Activated CD4-positive, alpha-beta T cell treated with anti-CD3 and anti-CD28 coated beads, Interleukin-2, amount 10 ng/mL, durations not matched to agents 24 days and 14 days (primary cell): ENCODE data around the gene RBM14. TPM values are rescaled to one million over a fixed set of nuclear protein-coding genes. Genes with fewer than 3 reads are reported as not detected.
A peak's percentile ranks its signal among the peaks of the same experiment; 100 is the strongest.
"Not testable (repeated sequence)": the region's sequence is repeated elsewhere in the genome, so short reads cannot be mapped to it uniquely, and the experiment has no call there.

Experiments
- DNase-seq: peaks from one replicate; pipeline ENCODE4 v3.0.0; 2022
- H3K27ac Mint-ChIP-seq: one replicate; pipeline ENCODE4 v1.8.0; 2022; ENCODE audit warnings: mild to moderate bottlenecking, mixed read lengths
- H3K27me3 Mint-ChIP-seq: one replicate; pipeline ENCODE4 v1.8.0; 2022; ENCODE audit warnings: mixed read lengths
- H3K36me3 Mint-ChIP-seq: one replicate; pipeline ENCODE4 v1.8.0; 2022; ENCODE audit warnings: low read depth, mild to moderate bottlenecking, mixed read lengths
- H3K4me1 Mint-ChIP-seq: one replicate; pipeline ENCODE4 v1.8.0; 2021; ENCODE audit warnings: mixed read lengths
- H3K4me3 Mint-ChIP-seq: one replicate; pipeline ENCODE4 v1.8.0; 2022; ENCODE audit warnings: mild to moderate bottlenecking, moderate library complexity, mixed read lengths
- H3K9me3 Mint-ChIP-seq: one replicate; pipeline ENCODE4 v1.8.0; 2021; ENCODE audit warnings: mixed read lengths
- intact Hi-C: fragments of 100-400 bp; cut with micrococcal nuclease; formaldehyde crosslinking; loops from one replicate; pipeline ENCODE4 v1.15.1; 2023
- total RNA-seq: library from RNA; stranded (reverse); gene quantifications from 2 replicates; pipeline ENCODE4 v1.2.3, GENCODE V29; 2022

The RBM14 gene, protein sequence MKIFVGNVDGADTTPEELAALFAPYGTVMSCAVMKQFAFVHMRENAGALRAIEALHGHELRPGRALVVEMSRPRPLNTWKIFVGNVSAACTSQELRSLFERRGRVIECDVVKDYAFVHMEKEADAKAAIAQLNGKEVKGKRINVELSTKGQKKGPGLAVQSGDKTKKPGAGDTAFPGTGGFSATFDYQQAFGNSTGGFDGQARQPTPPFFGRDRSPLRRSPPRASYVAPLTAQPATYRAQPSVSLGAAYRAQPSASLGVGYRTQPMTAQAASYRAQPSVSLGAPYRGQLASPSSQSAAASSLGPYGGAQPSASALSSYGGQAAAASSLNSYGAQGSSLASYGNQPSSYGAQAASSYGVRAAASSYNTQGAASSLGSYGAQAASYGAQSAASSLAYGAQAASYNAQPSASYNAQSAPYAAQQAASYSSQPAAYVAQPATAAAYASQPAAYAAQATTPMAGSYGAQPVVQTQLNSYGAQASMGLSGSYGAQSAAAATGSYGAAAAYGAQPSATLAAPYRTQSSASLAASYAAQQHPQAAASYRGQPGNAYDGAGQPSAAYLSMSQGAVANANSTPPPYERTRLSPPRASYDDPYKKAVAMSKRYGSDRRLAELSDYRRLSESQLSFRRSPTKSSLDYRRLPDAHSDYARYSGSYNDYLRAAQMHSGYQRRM
- total RNA-seq: 209 and 214 TPM in 2 replicates

DNA sequence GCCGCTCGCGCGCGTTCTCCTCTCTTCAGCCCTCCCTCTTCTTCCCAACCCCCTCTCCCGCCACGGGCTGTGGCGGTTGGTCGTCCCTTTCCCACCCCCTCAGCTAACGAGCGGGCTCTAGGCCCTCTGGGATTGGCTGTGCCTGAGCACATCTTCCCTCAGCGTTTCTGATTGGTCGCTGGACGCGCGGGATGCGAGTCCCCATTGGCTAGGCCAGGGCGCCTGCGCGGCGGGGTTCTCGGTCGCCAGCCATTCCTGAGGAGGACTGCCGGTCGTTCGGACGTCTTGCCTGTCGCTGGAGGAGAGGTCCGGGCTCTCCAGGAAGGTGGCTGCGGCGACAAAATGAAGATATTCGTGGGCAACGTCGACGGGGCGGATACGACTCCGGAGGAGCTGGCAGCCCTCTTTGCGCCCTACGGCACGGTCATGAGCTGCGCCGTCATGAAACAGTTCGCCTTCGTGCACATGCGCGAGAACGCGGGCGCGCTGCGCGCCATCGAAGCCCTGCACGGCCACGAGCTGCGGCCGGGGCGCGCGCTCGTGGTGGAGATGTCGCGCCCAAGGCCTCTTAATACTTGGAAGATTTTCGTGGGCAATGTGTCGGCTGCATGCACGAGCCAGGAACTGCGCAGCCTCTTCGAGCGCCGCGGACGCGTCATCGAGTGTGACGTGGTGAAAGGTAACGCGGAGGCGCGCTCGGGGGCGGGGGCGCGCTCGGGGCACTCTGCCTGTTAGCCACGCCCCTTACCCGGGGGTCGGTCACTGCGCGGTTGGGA is at the start of gene RBM14:
RBM14 (plus strand) TSS at position 252 of the 776 bp plus-strand sequence; CDS start at position 343, 91 bp downstream.
- H3K27me3 Mint-ChIP-seq: peaks cover 2% of the 10 kb centered on the region

GRCh38 chr11:66567787-66568123 is 48.7 kb upstream of the RBM14 start:
- H3K27me3 Mint-ChIP-seq: peaks cover 30% of the 10 kb centered on the region
- intact Hi-C loops: no loop called here
- no peaks in the 10 kb centered on the region for H3K36me3 Mint-ChIP-seq
- H3K4me3 Mint-ChIP-seq: peak overlapping the region; percentile 75
- peaks cover 5% of the 10 kb centered on the region for H3K4me1 Mint-ChIP-seq
- no peaks in the 10 kb centered on the region for H3K9me3 Mint-ChIP-seq
- no peak overlapping the region for H3K27ac Mint-ChIP-seq
- DNase-seq: no peak

More for the DNA sequence above, at the start of gene RBM14:
- peaks cover 50% of the 10 kb centered on the region for H3K36me3 Mint-ChIP-seq
- peak within 1 kb of the TSS; percentile 99 for H3K27ac Mint-ChIP-seq
- intact Hi-C loops: loop anchor here (1.0 to 5.0 kb wide), 5 partner anchors 22 to 149 kb away; partner anchors contain the start of genes CCDC87, CCS, PELI3 and RBM4
- H3K4me3 Mint-ChIP-seq: peak within 1 kb of the TSS; percentile 98
- H3K4me1 Mint-ChIP-seq: peaks cover 33% of the 10 kb centered on the region
- no peaks in the 10 kb centered on the region for H3K9me3 Mint-ChIP-seq
- peak; percentile 100 for DNase-seq

GRCh38 chr11:66568124-66568916 is 48.1 kb upstream of the RBM14 start, which contains the start of gene CTSF:
Gene CTSF (minus strand): TSS chr11:66568606. CDS start chr11:66568486, 120 bp downstream.
- no peak within 1 kb of the TSS for H3K27ac Mint-ChIP-seq
- peaks cover 5% of the 10 kb centered on the region for H3K4me1 Mint-ChIP-seq
- intact Hi-C loops: no loop called here
- peak; percentile 92 for DNase-seq
- H3K4me3 Mint-ChIP-seq: peak within 1 kb of the TSS; percentile 78
- H3K9me3 Mint-ChIP-seq: no peaks in the 10 kb centered on the region
- peaks cover 30% of the 10 kb centered on the region for H3K27me3 Mint-ChIP-seq
- H3K36me3 Mint-ChIP-seq: no peaks in the 10 kb centered on the region

DNA sequence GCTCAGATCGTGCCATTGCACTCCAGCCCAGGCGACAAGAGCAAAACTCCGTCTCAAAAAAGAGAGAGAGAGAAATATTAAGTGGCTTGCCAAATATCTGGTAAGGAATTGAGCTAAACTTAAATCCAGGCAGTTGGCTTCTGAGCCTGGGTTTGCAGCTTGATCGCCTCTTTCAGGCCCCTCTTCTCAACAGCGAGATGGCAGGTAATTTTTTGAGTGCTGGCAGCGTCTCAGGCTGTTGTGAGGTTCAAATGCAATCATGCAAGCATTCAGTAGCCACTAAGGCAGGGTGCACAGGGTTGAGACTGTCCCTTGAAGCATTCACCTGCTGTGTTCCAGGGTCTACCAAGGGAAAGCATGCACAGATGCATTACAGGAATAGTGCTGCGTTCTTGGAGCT is 47.4 kb upstream of the RBM14 start:
- no peak for DNase-seq
- H3K4me3 Mint-ChIP-seq: no peak overlapping the region
- H3K27me3 Mint-ChIP-seq: peaks cover 32% of the 10 kb centered on the region
- H3K9me3 Mint-ChIP-seq: no peaks in the 10 kb centered on the region
- H3K36me3 Mint-ChIP-seq: no peaks in the 10 kb centered on the region
- intact Hi-C loops: no loop called here
- no peak overlapping the region for H3K27ac Mint-ChIP-seq
- H3K4me1 Mint-ChIP-seq: peaks cover 5% of the 10 kb centered on the region

DNA sequence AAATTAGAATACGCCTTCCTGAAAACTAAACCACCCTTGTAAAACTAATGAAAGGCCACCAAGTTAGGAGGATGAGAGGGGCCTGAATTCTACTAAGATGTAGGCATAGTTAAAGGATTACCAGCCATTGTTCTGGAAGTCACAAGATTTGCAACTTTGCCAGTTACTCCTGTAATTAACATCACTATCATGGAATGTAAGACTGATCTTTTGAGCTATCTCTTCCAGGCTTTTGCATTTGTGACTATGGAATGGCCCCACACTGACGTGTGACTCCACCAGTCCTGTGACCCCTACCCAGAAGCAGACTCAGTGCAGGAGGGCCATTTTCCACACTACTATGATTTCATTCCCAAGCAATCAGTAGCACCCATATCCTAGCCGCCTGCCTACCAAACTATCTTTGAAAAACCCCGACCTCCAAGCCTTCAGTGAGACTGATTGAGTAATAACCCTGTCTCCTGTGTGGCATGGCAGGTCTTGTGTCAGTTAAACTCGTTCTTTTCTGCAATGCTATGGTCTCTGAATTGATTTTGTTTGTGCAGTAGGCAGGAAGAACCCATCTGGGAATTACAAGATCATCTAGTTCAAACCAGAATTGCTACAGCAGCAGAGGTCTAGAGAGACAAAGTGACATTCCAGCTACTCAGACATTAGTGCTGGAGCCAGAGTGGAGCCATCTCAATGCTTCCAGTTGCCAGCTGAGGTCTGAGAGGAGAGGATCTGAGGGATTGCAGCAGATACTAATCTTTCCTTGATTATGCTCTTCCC is 46.2 kb upstream of the RBM14 start:
- peaks cover 40% of the 10 kb centered on the region for H3K27me3 Mint-ChIP-seq
- no peak for DNase-seq
- H3K4me3 Mint-ChIP-seq: no peak overlapping the region
- no peaks in the 10 kb centered on the region for H3K36me3 Mint-ChIP-seq
- H3K4me1 Mint-ChIP-seq: peaks cover 5% of the 10 kb centered on the region
- H3K9me3 Mint-ChIP-seq: no peaks in the 10 kb centered on the region
- intact Hi-C loops: loop anchor here (10.0 kb wide), 1 partner anchor 265 kb away; no protein-coding TSS in a partner anchor
- no peak overlapping the region for H3K27ac Mint-ChIP-seq

- H3K9me3 Mint-ChIP-seq: no peaks in the 10 kb centered on the region
- H3K4me1 Mint-ChIP-seq: peaks cover 5% of the 10 kb centered on the region
- H3K4me3 Mint-ChIP-seq: no peak overlapping the region
- H3K27ac Mint-ChIP-seq: no peak overlapping the region
- H3K27me3 Mint-ChIP-seq: peaks cover 41% of the 10 kb centered on the region
- intact Hi-C loops: loop anchor here (10.0 kb wide), 1 partner anchor 264 kb away; no protein-coding TSS in a partner anchor
- no peak for DNase-seq
- H3K36me3 Mint-ChIP-seq: no peaks in the 10 kb centered on the region
These were observed 45.6 kb upstream of the RBM14 start for GRCh38 chr11:66570850-66571180.

DNA sequence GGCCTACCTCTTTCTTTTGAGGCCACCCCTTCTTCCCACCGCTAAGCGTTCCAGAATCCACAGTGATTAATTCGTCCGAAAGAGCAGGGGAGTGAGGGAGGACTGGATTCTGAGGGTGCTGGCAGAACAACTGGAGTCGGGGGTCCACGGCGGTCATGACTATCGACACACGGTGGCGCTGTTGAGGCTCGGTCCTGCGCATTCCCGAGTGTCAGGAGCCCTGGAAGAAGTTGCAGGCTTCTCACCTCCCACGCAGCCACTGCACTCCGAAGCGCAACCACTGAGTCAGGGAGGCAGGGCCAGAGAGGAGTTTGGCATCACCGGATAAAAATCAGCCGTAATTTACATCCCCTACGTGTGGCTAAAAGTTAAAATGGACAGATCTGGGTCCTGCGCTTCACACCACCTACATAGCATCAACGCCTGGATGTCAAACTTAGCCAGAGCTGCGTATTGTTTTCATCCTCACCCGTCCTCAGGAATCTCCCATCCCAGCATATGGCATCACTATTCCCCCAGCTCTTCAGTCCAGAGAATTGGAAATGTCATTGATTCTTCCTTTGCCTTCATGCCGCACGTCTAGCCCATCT is 37.3 kb upstream of the RBM14 start:
- H3K4me1 Mint-ChIP-seq: peaks cover 11% of the 10 kb centered on the region
- no peak overlapping the region for H3K4me3 Mint-ChIP-seq
- peak; percentile 92 for DNase-seq
- no peaks in the 10 kb centered on the region for H3K9me3 Mint-ChIP-seq
- intact Hi-C loops: loop anchor here (1.0 to 10.0 kb wide), 3 partner anchors 38 to 256 kb away; partner anchors contain the start of gene RBM14
- peaks cover 19% of the 10 kb centered on the region for H3K27me3 Mint-ChIP-seq
- no peak overlapping the region for H3K27ac Mint-ChIP-seq
- no peaks in the 10 kb centered on the region for H3K36me3 Mint-ChIP-seq

- Mint-ChIP-seq H3K9me3 (no peaks in the 10 kb centered on the region), H3K27ac (no peak overlapping the region), H3K4me3 (no peak overlapping the region), H3K27me3 (peaks cover 9% of the 10 kb centered on the region), H3K36me3 (no peaks in the 10 kb centered on the region), H3K4me1 (peaks cover 11% of the 10 kb centered on the region)
- DNase-seq: no peak
- intact Hi-C loops: no loop called here
These were observed 35.6 kb upstream of the RBM14 start for GRCh38 chr11:66580803-66581202.

- Mint-ChIP-seq H3K27ac (no peak overlapping the region), H3K4me1 (peaks cover 11% of the 10 kb centered on the region), H3K36me3 (no peaks in the 10 kb centered on the region), H3K27me3 (peaks cover 8% of the 10 kb centered on the region), H3K4me3 (no peak overlapping the region), H3K9me3 (no peaks in the 10 kb centered on the region)
- intact Hi-C loops: no loop called here
- DNase-seq: no peak
These were observed 35.2 kb upstream of the RBM14 start for GRCh38 chr11:66581261-66581660.

DNA sequence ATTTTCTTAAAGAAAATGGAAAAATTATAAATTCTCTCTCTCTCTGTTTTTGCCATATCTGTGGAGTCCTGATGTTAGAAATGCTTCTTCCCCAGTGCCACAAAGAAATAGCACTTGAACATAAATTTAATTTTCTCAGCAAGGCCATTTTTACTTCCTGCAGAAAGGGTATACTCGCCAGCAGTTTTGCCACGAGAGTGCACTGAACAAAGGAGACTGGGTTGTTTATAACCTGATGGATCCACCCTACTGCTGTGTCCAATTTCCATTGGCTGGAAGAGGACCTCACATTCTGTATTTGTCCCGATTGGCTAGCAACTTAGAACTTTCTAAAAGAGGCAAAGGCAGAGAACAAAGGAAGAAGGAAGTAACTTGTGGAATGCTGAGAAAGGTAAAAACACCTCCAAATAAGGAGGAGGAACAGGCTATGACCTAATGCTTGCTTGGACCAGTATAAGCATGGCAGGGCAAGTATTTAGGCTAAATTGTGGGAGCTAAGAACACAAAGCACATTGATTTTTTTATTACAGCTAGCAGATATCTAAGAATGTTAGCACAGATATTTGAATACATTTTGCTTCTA is 33.8 kb upstream of the RBM14 start:
- H3K4me3 Mint-ChIP-seq, H3K27ac Mint-ChIP-seq, DNase-seq, H3K27me3 Mint-ChIP-seq, H3K9me3 Mint-ChIP-seq, intact Hi-C loops, H3K36me3 Mint-ChIP-seq: not testable (repeated sequence)
- H3K4me1 Mint-ChIP-seq: peaks cover 11% of the 10 kb centered on the region

GRCh38 chr11:66585447-66585846 is 31.0 kb upstream of the RBM14 start:
- H3K27me3 Mint-ChIP-seq, H3K36me3 Mint-ChIP-seq, DNase-seq, H3K4me1 Mint-ChIP-seq, intact Hi-C loops, H3K4me3 Mint-ChIP-seq, H3K27ac Mint-ChIP-seq, H3K9me3 Mint-ChIP-seq: not testable (repeated sequence)

GRCh38 chr11:66586136-66586535 is 30.3 kb upstream of the RBM14 start:
- Mint-ChIP-seq H3K4me1 (no peaks in the 10 kb centered on the region), H3K9me3 (no peaks in the 10 kb centered on the region), H3K27ac (no peak overlapping the region), H3K36me3 (no peaks in the 10 kb centered on the region), H3K27me3 (no peaks in the 10 kb centered on the region), H3K4me3 (no peak overlapping the region)
- DNase-seq: no peak
- intact Hi-C loops: no loop called here
